SW480 (cell line): Measurements from ENCODE around the gene DOCK1.
"Not testable (repeated sequence)": the region's sequence is repeated elsewhere in the genome, so short reads cannot be mapped to it uniquely, and the experiment has no call there.

Experiments
- DNase-seq: peaks from one replicate; pipeline ENCODE4 v3.0.0-alpha.2; 2016; ENCODE audit warnings: low spot score

Gene DOCK1

DNA sequence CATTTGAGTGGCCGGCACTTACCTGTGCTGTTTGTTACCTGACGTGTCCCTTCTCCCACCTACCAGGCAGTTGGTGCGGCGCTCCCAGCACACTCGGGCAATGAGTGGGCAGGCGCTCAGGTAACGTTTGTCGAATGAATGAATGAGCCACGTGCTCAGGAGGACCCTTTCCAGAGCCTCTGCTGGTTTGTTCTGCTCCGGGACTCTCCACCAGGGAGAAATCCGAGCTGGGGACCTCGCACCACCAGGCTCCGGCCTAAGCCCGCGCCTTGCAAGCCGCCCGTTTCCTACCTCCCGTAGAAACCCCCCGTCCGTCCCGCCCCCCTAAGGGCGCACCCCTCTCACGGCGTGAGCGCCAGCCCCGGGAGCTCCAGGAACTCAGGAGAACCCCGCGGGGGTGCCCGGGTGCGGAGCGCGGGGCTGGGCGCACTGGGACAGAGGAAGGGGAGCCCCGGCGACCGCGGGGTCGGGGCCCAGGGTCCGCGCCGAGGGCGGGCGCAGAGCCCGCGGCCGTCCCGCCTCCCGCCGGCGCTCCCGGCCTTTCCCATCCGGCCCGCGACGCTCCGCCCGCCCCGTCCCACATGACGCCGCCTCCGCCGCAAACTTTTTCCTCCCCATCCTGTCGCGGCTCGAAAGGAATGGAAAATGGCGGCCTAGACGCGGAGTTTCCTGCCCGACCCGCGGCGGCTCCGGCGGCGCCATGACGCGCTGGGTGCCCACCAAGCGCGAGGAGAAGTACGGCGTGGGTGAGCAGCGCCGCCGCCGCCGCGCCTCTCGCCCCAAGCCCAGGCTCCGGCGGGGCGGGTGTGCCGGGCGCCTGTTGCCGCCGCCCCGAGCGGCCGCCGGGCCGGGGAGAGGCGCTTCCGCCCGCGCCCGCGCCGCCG lies at the start of gene DOCK1:
DOCK1 (plus strand) TSS at position 611 of the 884 bp plus-strand sequence; CDS start at position 701, 90 bp downstream.
- DNase-seq: peak; percentile 56

DNA sequence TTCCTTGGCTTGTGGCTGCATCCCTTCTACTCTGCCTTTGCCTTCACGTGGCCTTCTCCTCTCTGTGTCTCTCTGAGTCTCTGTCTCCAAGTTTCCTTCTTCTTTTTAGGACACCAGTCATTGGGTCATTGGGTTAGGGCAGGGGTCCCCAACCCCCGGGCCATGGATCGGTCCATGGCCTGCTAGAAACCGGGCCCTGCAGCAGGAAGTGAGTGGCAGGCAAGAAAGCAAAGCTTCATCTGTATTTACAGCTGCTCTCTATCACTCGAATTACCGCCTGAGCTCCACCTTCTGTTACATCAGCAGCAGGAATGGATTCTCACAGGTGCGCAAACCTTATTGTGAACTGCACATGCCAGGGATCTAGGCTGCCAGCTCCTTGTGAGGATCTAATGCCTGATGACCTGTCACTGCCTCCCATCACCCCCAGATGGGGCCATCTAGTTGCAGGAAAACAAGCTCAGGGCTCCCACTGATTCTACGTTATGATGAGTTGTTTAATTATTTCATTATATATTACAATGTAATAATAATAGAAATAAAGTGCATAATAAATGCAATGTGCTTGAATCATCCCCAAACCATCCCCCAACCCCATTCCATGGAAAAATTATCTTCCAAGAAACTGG lies 47.9 kb upstream of the DOCK1 start:
- no peak for DNase-seq

DNA sequence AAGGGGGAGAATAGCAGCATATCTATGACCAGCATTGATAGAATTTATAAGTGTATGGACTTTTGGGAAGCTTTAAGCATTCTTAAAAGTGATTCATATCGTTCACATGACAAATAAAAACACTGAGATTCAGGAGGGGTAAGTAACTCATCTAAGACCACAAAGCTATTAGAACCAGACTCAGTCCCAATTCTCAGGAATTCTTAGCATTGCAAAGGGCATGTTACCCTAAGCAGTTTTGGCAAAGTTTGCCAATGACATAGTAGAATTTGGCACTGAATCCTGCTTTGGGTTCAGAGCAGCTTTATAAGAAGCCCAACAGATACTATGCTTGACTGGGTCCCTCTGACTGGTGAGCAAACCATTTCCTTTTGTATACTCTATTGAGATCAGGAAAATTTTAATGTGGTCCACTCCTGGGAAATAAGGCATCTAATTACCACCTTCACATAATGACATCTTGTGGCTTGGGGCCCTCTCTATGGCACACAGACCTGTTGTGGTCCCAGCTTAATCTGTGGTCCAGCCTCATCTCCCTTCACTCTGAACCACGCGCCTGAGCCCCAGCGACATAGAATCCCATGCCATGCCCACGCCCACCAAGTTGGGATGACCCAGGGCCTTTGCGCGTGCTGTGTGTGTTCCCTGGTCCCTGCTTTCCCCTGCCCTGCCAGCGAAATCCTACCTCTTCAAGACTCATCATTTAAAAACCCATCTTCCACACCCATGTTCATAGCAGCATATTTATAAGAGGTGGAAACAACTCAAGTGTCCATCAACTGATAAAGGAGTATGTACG lies 37.5 kb upstream of the DOCK1 start:
- DNase-seq: no peak

DNA sequence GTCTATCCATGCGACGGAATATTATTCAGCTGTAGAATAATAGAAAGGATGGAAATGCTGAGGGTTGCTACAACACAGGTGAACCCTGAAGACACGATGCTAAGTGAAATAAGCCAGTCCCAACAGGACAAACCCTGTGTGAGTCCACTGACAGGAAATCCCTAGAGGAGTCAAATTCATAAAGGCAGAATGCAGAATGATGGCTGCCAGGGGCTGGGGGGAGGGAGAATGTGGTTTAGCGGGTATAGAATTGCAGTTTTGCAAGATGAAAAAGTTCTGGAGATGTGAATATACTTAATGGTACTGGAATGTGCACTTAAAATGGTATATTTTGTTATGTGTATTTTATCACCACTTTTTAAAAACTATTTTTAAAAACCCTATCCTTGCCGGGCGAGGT lies 36.9 kb upstream of the DOCK1 start:
- DNase-seq: no peak

DNA sequence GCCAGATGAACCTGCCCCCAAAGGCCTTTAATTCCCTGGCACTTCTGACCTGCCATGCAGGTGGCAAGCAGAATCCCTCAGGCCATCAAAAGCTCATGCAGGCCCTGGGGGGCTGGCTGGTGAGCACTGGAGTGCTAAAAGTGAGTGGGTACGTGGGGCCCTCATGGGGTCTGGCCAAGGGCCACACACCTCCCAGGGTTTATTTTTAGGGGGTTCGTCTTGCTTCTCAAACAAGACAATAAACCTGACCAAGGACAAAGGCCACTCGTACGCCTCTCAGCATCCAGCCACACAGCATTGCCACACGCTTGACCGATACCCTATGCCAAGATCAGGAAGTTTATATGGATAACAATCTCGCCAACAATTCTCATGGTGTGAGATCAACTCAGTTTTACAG lies 33.1 kb upstream of the DOCK1 start:
- DNase-seq: no peak

DNA sequence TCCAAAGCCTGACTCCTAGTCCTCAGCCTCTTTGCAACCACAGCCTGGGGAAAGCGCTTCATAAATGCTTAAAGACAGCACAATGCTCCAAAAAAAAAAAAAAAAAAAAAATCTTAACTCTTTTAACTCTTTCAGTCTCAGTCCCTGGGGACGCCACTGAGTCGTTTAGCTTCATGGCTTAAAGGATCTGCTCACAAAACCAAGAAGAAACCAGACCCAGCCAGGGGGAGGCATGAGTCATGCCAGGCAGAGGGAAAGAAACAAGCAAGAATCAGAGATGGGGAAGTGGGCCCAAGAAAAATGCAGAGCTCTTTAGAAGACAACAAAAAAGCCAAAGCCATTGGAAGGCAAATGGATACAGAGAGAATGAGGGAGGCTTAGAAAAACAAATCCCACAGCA lies 32.5 kb upstream of the DOCK1 start:
- DNase-seq: no peak

DNA sequence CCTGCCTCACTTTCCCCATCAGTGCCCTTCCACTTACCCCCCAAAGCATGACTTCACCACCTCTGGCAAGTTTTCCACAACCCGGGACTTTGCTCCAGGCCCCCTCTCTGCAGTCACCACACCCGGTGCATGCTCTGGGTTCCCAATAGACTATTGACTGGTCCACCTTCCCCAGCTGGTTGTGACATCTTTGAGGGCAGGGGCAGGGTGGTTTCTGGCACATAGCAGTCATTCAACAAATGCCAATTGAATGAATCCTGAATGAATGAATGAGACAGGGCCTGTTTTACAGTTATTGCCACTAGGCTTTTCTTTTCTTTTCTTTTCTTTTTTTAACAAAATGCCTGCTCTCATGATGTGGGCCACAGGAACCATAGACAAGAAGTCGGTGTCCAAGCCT lies 28.8 kb upstream of the DOCK1 start:
- no peak for DNase-seq

DNA sequence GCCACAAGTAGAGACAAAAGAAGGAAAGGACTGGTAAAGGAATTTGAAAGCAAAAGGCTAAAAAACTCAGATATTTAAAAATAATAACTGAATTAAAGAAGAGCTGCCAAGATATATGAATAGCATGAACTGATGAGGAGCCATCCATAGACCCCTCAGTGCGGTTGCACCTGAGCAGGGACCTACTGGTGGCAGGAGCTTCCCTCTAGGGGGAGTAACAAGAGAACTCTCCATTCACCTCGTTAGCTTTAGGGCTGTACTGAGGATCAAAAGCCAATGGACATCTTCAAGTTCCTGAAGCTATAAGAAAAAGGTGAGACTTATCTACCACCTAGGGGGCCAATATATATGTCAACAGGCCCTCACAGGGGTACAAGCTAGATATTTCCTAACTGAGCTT lies 27.8 kb upstream of the DOCK1 start:
- no peak for DNase-seq

DNA sequence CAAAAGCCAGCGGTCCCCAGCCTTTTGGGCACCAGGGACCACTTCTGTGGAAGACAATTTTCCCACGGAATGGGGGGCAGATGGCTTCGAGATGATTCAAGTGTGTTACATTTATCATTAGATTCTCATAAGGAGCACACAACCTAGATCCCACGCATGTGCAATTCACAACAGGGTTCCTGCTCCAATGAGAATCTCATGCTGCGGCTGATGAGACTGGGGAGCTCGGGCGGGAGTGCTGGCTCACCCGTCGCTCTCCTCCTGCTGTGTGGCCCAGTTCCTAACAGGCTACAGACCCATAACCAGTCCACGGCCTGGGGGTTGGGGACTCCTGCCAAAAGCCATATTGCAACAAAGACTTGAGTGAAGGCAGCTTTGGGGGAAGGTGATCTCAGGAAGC lies 26.6 kb upstream of the DOCK1 start:
- no peak for DNase-seq

DNA sequence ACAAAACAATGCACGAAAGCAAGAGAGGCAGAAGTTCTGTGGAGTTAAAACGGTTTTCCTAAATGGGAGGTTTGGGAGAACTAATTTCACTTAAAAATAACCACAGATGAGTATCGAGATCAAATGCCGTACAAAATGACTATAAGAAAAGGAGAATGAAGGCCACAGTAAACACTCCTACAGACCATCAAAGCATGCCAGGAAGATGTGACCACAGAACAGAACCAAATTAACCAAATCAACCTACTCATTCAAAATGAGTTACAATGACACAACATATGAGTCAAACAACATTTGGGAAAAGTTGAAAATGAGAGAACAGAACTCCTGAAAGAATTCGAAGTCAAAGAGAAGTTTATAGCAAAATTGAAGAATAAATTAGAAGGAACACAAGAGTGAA lies 24.3 kb upstream of the DOCK1 start:
- peak; percentile 71 for DNase-seq

DNA sequence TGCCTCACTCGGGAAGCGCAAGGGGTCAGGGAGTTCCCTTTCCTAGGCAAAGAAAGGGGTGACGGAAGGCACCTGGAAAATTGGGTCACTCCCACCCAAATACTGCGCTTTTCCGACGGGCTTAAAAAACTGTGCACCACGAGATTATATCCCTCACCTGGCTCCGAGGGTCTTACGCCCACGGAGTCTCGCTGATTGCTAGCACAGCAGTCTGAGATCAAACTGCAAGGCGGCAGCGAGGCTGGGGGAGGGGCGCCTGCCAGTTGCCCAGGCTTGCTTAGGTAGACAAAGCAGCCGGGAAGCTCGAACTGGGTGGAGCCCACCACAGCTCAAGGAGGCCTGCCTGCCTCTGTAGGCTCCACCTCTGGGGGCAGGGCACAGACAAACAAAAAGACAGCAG lies 23.2 kb upstream of the DOCK1 start:
- DNase-seq: not testable (repeated sequence)

DNA sequence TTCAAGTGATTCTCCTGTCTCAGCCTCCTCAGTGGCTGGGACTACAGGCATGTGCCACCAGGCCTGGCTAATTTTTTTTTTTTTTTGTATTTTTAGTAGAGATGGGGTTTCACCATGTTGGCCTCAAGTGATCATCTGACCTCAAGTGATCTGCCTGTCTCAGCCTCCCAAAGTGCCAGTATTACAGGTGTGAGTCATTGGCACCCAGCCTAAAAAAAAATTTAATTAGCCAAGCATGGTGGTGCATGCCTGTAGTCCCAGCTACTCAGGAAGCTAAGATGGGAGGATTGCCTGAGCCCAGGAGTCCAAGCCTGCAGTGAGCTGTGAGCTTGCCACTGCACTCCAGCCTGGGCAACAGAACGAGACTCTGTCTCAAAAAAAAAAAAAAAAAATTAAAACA lies 16.8 kb upstream of the DOCK1 start:
- DNase-seq: not testable (repeated sequence)

DNA sequence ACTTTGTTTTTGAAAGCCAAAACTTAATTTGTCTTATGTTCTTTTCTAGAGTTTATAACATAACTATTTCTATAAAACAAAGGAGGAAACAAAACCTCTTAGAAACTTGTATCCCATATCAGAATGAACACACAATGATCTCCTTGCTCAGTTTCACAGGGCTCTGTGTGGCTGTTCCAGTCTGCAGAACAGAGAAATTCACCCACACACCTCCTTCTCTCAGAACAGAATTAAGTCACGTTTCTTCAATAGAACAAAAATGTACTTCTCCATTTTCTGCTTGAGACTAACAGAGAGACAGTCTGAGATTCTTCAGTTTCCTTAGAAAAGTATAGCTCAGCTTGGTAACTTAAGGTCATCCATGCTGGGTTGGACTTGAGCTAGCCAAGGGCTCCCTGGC lies 15.8 kb upstream of the DOCK1 start:
- no peak for DNase-seq

DNA sequence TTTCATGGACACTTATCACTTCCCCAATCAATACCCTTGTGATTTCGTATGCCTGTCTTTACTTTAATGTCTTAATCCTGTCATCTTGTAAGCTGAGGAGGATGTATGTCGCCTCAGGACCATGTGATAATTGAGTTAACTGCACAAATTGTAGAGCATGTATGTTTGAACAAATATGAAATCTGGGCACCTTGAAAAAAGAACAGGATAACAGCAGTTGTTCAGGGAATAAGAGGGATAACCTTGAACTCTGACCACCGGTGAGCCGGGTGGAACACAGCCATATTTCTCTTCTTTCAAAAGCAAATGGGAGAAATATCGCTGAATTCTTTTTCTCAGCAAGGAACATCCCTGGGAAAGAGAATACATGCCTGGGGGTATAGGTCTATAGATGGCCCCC lies 14.4 kb upstream of the DOCK1 start:
- DNase-seq: not testable (repeated sequence)

DNA sequence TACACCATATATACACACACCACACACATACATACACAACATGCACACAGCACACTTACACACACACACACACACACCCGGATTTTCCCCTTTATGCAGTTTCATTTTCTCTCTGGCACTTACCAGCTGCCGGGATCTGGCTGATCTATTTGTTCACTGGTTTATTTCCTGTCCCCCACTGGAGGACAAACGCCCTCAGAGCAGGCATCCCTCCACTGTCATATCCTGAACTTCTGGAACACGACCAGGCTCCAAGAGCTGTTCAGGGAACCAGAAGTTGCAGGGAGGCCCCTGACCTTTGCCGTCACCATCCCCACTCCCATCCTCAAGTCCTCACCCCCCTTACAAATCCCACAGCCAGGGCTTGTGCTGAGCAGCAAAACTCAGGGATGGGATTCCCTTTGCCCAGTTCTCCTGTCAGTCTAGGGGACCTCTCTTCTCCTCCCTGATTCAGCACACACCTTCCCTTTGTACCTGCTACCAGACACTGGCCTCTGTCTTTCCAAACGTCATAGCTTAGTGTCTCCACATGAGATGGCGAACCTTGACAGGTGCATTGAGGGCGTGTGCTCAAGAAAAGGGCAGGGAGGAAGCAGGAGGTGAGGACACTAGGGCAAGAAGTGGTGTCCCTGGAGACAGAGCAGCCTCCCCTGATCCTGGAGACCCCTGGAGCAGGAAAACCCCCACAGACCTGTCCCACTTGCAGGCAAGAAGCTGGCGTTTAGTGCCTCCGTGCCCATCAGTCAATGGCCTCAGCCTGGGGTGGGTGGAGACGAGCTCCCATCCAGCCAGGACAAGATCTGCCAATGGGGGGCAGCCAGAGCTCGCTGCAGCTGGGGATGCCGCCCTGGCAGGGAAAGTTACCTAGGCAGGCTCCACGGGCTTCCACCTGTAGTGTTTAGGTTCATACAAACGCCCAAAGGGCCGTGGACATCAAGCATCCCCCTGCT lies 12.7 kb upstream of the DOCK1 start:
- DNase-seq: no peak

DNA sequence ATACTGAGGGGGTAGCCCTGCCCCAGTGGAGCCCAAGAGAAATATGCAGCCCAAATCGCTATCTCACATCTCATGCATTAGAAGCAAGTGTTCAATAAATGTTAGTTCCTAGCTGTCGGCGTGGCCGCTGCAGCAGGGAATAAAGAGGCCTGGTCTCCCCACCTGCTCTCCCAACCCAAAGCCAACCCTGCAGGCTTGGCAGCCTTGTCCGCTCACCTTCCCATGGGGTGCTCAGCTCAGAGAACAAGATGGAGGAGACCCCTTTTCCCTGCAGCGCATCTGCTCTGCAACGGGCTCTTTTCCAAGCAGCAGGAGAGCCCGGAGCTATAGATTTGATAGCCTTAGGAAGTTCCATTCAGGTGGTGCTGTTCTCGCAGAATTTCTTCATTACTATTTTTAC lies 12.0 kb upstream of the DOCK1 start:
- DNase-seq: no peak

DNA sequence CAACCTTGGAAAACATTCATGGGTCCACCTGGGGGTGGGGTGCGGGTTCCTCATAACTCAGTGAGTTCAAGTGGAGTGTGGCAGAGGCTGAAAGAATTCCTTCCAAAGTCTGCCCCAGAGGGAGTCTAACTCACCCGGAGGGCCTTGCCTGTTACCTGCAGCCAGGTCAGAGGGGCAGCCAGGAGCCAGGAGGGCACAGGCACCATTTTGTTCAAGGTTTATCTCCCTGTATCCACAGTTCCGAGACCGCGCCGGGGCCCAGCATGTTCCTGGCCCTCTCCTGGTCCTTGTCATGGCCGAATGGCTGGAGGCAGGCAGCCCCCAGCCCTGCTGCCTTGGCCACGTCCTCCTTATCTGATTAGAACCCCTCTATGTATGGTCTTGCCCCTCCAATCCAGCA lies 11.4 kb upstream of the DOCK1 start:
- no peak for DNase-seq

DNA sequence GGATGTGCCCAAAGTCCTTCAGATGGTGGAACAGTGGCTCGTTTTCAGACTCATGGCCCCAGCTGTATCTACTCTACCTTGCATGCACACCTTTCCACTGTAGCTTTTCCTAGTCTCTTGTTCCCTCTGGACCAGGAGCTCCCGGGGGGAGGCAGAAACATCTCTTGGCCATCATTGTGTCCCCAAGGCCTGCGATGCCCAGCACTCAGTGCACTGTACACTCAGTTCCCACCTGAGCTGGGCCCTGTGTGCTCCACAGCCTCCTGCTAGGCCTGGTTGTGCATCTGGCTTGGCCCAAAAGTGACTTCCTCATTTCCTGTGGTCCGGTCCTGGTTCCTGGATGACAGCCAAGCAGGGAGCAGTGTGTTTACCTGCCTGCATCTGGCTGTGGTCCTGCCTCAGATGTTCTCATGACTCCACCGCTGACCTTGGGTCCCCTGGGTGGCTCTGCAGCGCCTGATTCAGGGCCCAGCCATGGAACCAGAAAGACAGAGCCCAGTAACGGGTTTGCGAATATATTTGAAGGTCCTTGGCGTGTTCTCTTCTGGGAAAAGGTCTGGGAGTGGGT lies 9.9 kb upstream of the DOCK1 start:
- DNase-seq: no peak

DNA sequence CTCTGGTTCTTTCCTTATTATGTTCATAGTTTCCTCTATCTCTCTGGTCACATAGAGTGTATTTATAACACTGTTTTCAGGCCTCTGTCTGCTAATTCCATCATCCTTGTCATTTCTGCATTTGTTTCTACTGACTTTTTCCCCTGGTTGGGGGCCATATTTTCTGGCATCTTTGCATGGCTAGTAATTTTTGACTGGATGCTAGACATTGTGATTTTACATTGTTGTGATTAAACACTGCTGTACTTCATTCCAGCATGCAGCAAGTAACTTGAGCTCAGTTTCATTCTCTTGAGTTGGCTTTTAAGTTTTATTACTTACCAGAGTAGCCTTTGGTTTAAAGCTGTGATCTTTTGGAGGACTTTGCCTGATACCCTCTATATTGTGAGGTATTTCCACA lies 6.8 kb upstream of the DOCK1 start:
- DNase-seq: no peak

DNA sequence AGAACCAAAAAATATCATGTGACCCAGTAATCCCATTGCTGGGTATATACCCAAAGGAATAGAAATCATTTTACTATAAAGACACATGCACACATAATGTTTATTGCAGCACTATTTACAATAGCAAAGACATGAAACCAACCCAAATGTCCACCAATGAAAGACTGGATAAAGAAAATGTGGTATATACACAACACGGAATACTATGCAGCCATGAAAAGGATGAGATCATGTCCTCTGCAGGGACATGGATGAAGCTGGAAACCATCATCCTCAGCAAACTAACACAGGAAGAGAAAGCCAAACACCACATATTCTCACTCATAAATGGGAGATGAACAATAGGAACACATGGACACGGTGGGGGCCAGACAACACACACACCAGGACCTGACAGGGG lies 5.7 kb upstream of the DOCK1 start:
- DNase-seq: not testable (repeated sequence)

DNA sequence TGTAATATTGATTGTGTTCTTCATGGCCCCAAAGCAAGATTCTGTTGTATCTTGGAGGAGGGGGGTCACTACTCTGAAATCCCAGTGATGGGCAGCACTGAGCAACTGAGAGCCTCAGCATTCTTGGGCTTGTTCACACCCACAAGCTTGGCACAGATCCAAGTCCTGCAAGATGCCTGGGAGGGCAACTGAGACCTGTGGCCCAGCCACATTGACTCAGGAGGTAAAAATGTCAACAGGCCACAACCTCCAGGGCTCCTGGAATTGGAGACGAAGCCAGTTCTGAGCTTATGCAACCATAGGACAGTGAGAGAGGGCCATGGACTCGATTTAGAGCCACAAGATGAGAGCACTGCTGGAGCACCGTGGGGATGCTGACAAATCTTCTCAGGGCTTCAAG lies 3.1 kb upstream of the DOCK1 start:
- peak; percentile 66 for DNase-seq
